HepG2 (cell line): ENCODE measurements around the gene GPR162. TPM values are rescaled to one million over a fixed set of nuclear protein-coding genes. Genes with fewer than 3 reads are reported as not detected.

Source experiments
- BCL6 ChIP-seq: IDR thresholded peaks from 2 replicates; pipeline ENCODE4 v1.6.1; 2016; ENCODE audit warnings: missing genetic modification reagents, missing compliant biosample characterization
- HNF4A ChIP-seq: sonication (generic); formaldehyde crosslinking; IDR thresholded peaks from 2 replicates; pipeline ENCODE4 v1.4.0; 2020; ENCODE audit warnings: missing genetic modification reagents
- KDM3A ChIP-seq: IDR thresholded peaks from 2 replicates; pipeline ENCODE4 v1.6.1; 2018; ENCODE audit warnings: low read depth, missing compliant biosample characterization
- NFIB ChIP-seq: sonication (generic); formaldehyde crosslinking; IDR thresholded peaks from 2 replicates; pipeline ENCODE4 v1.9.0; 2021; ENCODE audit warnings: missing genetic modification reagents, mild to moderate bottlenecking, borderline replicate concordance
- TMF1 ChIP-seq: sonication (generic); formaldehyde crosslinking; IDR thresholded peaks from 2 replicates; pipeline ENCODE4 v1.8.1; 2022; ENCODE audit warnings: low read depth, missing genetic modification reagents
- WIZ ChIP-seq: sonication (generic); formaldehyde crosslinking; IDR thresholded peaks from 2 replicates; pipeline ENCODE4 v1.5.1; 2020; ENCODE audit warnings: mild to moderate bottlenecking, missing genetic modification reagents
- ZFY ChIP-seq: sonication (generic); formaldehyde crosslinking; IDR thresholded peaks from 2 replicates; pipeline ENCODE4 v1.4.0; 2020; ENCODE audit warnings: missing genetic modification reagents
- ZNF251 ChIP-seq: sonication (generic); formaldehyde crosslinking; IDR thresholded peaks from 2 replicates; pipeline ENCODE4 v1.9.0; 2021; ENCODE audit warnings: mild to moderate bottlenecking, missing genetic modification reagents
- polyA plus RNA-seq, 8 experiments: library from polyadenylated mRNA; depleted of rRNA in 3 of 8; stranded (reverse) in 7 of 8; unstranded in 1 of 8; fragments of >200 nt; fragmentation: Illumina TruSeq in 4 of 8; extraction: Trizol in 4 of 8; gene quantifications; 2 replicates each; pipeline versions ENCODE4 v1.2.1 to v1.2.3, GENCODE V29; 2011 to 2016; ENCODE audit warnings: low read depth in 4 of 8, missing spikeins in 1 of 8, mixed read lengths in 1 of 8; ENCODE audit not compliant: insufficient read depth in 1 of 8
- total RNA-seq, 5 experiments: library from RNA; depleted of rRNA; stranded (reverse); fragments of >200 nt; fragmentation: Illumina TruSeq; extraction: Trizol; gene quantifications; 2 replicates each; pipeline ENCODE4 v1.2.3, GENCODE V29; 2016; ENCODE audit warnings: low read depth in 1 of 5
- TF ChIP-seq, protein P1 (sequence below): sonication (generic); formaldehyde crosslinking; IDR thresholded peaks from 2 replicates; pipeline ENCODE4 v1.5.0; 2020; ENCODE audit warnings: missing genetic modification reagents
- TF ChIP-seq, protein P2 (sequence below): IDR thresholded peaks from 2 replicates; pipeline ENCODE4 v1.6.1; 2016; ENCODE audit warnings: control low read depth
- TF ChIP-seq, protein P3 (sequence below): sonication (generic); formaldehyde crosslinking; IDR thresholded peaks from 2 replicates; pipeline ENCODE4 v1.8.1; 2023; ENCODE audit warnings: mild to moderate bottlenecking, missing genetic modification reagents
- TF ChIP-seq, protein P4 (sequence below): sonication (generic); formaldehyde crosslinking; conservative IDR thresholded peaks from 2 replicates; pipeline ENCODE4 v1.8.1; 2023; ENCODE audit warnings: missing genetic modification reagents
- TF ChIP-seq, protein P5 (sequence below): sonication (generic); formaldehyde crosslinking; IDR thresholded peaks from 2 replicates; pipeline ENCODE4 v1.5.0; 2020; ENCODE audit warnings: mild to moderate bottlenecking, missing genetic modification reagents, borderline replicate concordance

Gene GPR162
- total and polyA plus RNA-seq, 2 of the 13 experiments (the other 11 are each of a cell fraction or from before 2014, with no cell fraction given), result 0.08 TPM; not detected in 1

DNA sequence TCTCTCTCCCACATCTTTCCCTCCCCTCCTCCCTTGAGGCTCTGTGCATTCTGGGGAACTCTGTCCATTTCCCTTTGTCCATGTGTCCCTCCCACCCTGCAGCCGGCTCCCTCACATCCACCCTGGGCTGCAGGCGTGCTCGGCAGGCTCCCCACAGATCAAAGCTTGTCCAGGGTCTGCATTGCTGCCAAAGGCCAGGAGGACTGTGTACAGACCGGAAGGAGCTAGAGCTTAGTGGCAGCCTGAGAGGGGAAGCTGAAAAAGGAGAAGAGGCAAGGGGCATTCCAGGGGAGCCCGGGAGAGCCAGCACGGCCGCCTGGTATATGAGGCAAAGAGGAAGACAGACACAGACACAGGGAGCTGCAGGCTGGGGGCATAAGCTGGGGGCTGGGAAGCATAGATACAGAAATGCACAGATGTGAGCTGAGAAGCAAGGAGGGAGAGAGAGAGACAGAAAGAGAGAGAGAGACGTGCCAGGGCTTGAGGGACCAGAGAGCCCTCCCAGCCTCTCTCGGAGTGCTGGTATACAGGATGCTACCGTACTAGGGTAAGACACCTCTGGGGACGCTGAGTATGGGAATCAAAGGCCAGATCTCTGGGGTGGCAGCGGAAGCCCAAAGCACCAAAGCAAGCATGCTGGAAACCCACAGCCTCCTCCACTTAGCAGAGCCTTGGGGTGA, 29.0 kb upstream of the GPR162 start (continued):
- TF ChIP-seq, protein P1, sequence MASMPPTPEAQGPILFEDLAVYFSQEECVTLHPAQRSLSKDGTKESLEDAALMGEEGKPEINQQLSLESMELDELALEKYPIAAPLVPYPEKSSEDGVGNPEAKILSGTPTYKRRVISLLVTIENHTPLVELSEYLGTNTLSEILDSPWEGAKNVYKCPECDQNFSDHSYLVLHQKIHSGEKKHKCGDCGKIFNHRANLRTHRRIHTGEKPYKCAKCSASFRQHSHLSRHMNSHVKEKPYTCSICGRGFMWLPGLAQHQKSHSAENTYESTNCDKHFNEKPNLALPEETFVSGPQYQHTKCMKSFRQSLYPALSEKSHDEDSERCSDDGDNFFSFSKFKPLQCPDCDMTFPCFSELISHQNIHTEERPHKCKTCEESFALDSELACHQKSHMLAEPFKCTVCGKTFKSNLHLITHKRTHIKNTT, result no peak
- TF ChIP-seq KDM3A (CRISPR knock-in tag), result peak; percentile 32; the same call in 1 of the 2 replicates
- TF ChIP-seq, protein P2, sequence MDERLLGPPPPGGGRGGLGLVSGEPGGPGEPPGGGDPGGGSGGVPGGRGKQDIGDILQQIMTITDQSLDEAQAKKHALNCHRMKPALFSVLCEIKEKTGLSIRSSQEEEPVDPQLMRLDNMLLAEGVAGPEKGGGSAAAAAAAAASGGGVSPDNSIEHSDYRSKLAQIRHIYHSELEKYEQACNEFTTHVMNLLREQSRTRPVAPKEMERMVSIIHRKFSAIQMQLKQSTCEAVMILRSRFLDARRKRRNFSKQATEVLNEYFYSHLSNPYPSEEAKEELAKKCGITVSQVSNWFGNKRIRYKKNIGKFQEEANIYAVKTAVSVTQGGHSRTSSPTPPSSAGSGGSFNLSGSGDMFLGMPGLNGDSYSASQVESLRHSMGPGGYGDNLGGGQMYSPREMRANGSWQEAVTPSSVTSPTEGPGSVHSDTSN (CRISPR knock-in tag), result no peak
- no peak for TF ChIP-seq ZNF251 (CRISPR knock-in tag)
- TF ChIP-seq ZFY (CRISPR knock-in tag), result peak; percentile 51; the same call in 1 of the 2 replicates
- no peak for TF ChIP-seq NFIB (CRISPR knock-in tag)
- TF ChIP-seq, protein P3, sequence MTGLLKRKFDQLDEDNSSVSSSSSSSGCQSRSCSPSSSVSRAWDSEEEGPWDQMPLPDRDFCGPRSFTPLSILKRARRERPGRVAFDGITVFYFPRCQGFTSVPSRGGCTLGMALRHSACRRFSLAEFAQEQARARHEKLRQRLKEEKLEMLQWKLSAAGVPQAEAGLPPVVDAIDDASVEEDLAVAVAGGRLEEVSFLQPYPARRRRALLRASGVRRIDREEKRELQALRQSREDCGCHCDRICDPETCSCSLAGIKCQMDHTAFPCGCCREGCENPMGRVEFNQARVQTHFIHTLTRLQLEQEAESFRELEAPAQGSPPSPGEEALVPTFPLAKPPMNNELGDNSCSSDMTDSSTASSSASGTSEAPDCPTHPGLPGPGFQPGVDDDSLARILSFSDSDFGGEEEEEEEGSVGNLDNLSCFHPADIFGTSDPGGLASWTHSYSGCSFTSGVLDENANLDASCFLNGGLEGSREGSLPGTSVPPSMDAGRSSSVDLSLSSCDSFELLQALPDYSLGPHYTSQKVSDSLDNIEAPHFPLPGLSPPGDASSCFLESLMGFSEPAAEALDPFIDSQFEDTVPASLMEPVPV (CRISPR knock-in tag), result peak; percentile 31; the same call in 1 of the 2 replicates
- TF ChIP-seq BCL6 (CRISPR knock-in tag), result peak; percentile 56
- TF ChIP-seq, protein P4, sequence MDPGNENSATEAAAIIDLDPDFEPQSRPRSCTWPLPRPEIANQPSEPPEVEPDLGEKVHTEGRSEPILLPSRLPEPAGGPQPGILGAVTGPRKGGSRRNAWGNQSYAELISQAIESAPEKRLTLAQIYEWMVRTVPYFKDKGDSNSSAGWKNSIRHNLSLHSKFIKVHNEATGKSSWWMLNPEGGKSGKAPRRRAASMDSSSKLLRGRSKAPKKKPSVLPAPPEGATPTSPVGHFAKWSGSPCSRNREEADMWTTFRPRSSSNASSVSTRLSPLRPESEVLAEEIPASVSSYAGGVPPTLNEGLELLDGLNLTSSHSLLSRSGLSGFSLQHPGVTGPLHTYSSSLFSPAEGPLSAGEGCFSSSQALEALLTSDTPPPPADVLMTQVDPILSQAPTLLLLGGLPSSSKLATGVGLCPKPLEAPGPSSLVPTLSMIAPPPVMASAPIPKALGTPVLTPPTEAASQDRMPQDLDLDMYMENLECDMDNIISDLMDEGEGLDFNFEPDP (CRISPR knock-in tag), result no peak
- peak; percentile 77 for TF ChIP-seq HNF4A (CRISPR knock-in tag)
- TF ChIP-seq, protein P5, sequence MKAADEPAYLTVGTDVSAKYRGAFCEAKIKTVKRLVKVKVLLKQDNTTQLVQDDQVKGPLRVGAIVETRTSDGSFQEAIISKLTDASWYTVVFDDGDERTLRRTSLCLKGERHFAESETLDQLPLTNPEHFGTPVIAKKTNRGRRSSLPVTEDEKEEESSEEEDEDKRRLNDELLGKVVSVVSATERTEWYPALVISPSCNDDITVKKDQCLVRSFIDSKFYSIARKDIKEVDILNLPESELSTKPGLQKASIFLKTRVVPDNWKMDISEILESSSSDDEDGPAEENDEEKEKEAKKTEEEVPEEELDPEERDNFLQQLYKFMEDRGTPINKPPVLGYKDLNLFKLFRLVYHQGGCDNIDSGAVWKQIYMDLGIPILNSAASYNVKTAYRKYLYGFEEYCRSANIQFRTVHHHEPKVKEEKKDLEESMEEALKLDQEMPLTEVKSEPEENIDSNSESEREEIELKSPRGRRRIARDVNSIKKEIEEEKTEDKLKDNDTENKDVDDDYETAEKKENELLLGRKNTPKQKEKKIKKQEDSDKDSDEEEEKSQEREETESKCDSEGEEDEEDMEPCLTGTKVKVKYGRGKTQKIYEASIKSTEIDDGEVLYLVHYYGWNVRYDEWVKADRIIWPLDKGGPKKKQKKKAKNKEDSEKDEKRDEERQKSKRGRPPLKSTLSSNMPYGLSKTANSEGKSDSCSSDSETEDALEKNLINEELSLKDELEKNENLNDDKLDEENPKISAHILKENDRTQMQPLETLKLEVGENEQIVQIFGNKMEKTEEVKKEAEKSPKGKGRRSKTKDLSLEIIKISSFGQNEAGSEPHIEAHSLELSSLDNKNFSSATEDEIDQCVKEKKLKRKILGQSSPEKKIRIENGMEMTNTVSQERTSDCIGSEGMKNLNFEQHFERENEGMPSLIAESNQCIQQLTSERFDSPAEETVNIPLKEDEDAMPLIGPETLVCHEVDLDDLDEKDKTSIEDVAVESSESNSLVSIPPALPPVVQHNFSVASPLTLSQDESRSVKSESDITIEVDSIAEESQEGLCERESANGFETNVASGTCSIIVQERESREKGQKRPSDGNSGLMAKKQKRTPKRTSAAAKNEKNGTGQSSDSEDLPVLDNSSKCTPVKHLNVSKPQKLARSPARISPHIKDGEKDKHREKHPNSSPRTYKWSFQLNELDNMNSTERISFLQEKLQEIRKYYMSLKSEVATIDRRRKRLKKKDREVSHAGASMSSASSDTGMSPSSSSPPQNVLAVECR (CRISPR knock-in tag), result peak; percentile 55; the same call in 1 of the 2 replicates
- TF ChIP-seq TMF1 (CRISPR knock-in tag), result no peak
- TF ChIP-seq WIZ, result no peak
